HepG2 (cell line): ENCODE data around the gene FCN3. TPM values are rescaled to one million over a fixed set of nuclear protein-coding genes. Genes with fewer than 3 reads are reported as not detected.

Experiments used
- ATAC-seq: fragments of 200-7000 bp; cut with Tn5 transposase; 3 replicates; pipeline ENCODE4 v1.9.1; 2020; ENCODE audit warnings: mild to moderate bottlenecking, moderate library complexity
- BruUV-seq: library from RNA; stranded (reverse); fragments of 400-500 nt; replicated peaks from 2 replicates; lab custom pipeline; 2021; lab: Mats Ljungman, UMichigan
- CTCF ChIA-PET: fragments of 300-600 bp; formaldehyde crosslinking; extraction: SDS; loops from one replicate; lab custom pipeline; 2021; ENCODE audit warnings: low total read pairs, inconsistent platforms, low intra/inter-chr PET ratio; lab: Yijun Ruan, JAX
- POLR2A ChIA-PET: fragments of 350-600 bp; sonication (Branson Sonifier 250); formaldehyde crosslinking; loops from one replicate; lab custom pipeline; 2020; ENCODE audit warnings: antibody characterized with exemption, inconsistent platforms; lab: Yijun Ruan, JAX
- DNase-seq: peaks from one replicate; pipeline ENCODE4 v3.0.0-alpha.2; 2015; ENCODE audit warnings: low spot score
- FAIRE-seq: peaks from 3 replicates; lab custom pipeline; 2011; peaks lifted over from hg19 to GRCh38; lab: Jason Lieb, UNC
- H2AFZ ChIP-seq: one replicate; pipeline ENCODE4 v1.6.1; 2011; ENCODE audit warnings: low read length, inconsistent platforms
- H3K27ac ChIP-seq: fragments of 300-600 bp; 3 replicates; pipeline ENCODE4 v1.8.0; 2011; ENCODE audit warnings: mixed run types, mild to moderate bottlenecking, mixed read lengths, low read length, inconsistent platforms; ENCODE audit not compliant: insufficient read depth; ENCODE audit errors: extremely low read length
- H3K27me3 ChIP-seq, 2 experiments: fragments of 200-600 bp in 1 of 2; 2 replicates in 1 of 2; 3 replicates in 1 of 2; pipeline versions ENCODE4 v1.6.0 to v1.8.0; 2011; ENCODE audit warnings: low read length in 2 of 2, mild to moderate bottlenecking in 2 of 2, moderate library complexity in 2 of 2, inconsistent platforms in 1 of 2; ENCODE audit not compliant: insufficient read depth in 2 of 2, control insufficient read depth in 1 of 2
- H3K36me3 ChIP-seq, 2 experiments: fragments of 200-600 bp in 1 of 2; replicated peaks in 1 of 2; 2 replicates in 1 of 2; 3 replicates in 1 of 2; pipeline versions ENCODE4 v1.5.1 to v1.8.0; 2011; ENCODE audit warnings: low read length in 2 of 2, inconsistent platforms in 1 of 2; ENCODE audit not compliant: insufficient read depth in 2 of 2, control insufficient read depth in 1 of 2
- H3K4me1 ChIP-seq: 2 replicates; pipeline ENCODE4 v1.5.1; 2012; ENCODE audit warnings: low read length, inconsistent platforms; ENCODE audit not compliant: insufficient read depth
- H3K4me2 ChIP-seq: 2 replicates; pipeline ENCODE4 v1.6.0; 2011; ENCODE audit warnings: low read depth, low read length, inconsistent platforms
- H3K4me3 ChIP-seq, 3 experiments: fragments of 200-600 bp in 1 of 3; sonication (generic), shearing (Covaris generic) in 1 of 3; replicated peaks in 1 of 3; 2 replicates each; pipeline ENCODE4 v1.5.1; 2011 to 2016; ENCODE audit warnings: low read length in 3 of 3, inconsistent platforms in 2 of 3, low read depth in 2 of 3, mild to moderate bottlenecking in 2 of 3, control low read depth in 1 of 3, mixed read lengths in 1 of 3; ENCODE audit not compliant: insufficient read depth in 1 of 3
- H3K79me2 ChIP-seq: one replicate; pipeline ENCODE4 v1.6.1; 2011; ENCODE audit warnings: low read length, inconsistent platforms; ENCODE audit not compliant: insufficient read depth
- H3K9ac ChIP-seq: 2 replicates; pipeline ENCODE4 v1.6.0; 2011; ENCODE audit warnings: mild to moderate bottlenecking, low read depth, low read length, inconsistent platforms; ENCODE audit not compliant: insufficient read depth
- H3K9me3 ChIP-seq: 2 replicates; pipeline ENCODE4 v1.5.1; 2012; ENCODE audit warnings: mild to moderate bottlenecking, low read length
- H4K20me1 ChIP-seq: 2 replicates; pipeline ENCODE4 v1.6.0; 2011; ENCODE audit warnings: inconsistent platforms, mild to moderate bottlenecking, low read length, moderate library complexity; ENCODE audit not compliant: insufficient read depth
- ATF4 ChIP-seq, 2 experiments: fragments of 450-650 bp in 1 of 2; sonication (generic) in 1 of 2; formaldehyde crosslinking; IDR thresholded peaks; 2 replicates each; pipeline versions ENCODE4 v1.5.0 to v1.8.0; 2020 to 2022; ENCODE audit warnings: mild to moderate bottlenecking in 1 of 2, missing genetic modification reagents in 1 of 2
- CCAR2 ChIP-seq: fragments of 200-400 bp; formaldehyde crosslinking; optimal IDR thresholded peaks from 2 replicates; pipeline ENCODE3; 2018; ENCODE audit warnings: low read depth, mild to moderate bottlenecking, low read length, moderate library complexity
- EED ChIP-seq: sonication (generic); formaldehyde crosslinking; IDR thresholded peaks from 2 replicates; pipeline ENCODE4 v1.5.0; 2020; ENCODE audit warnings: mild to moderate bottlenecking, missing genetic modification reagents
- GABPA ChIP-seq, 2 experiments: IDR thresholded peaks; 2 replicates each; pipeline ENCODE4 v1.6.1; 2011 to 2016; ENCODE audit warnings: low read depth in 2 of 2, low read length in 1 of 2, missing biosample characterization in 1 of 2, missing genetic modification characterization in 1 of 2
- HMG20A ChIP-seq: IDR thresholded peaks from 2 replicates; pipeline ENCODE4 v1.6.1; 2016; ENCODE audit warnings: borderline replicate concordance
- MAZ ChIP-seq, 2 experiments: sonication (generic) in 1 of 2; formaldehyde crosslinking in 1 of 2; IDR thresholded peaks; 2 replicates each; pipeline versions ENCODE4 v1.5.0 to v1.6.1; 2012 to 2020; ENCODE audit warnings: low read depth in 2 of 2, mild to moderate bottlenecking in 2 of 2, borderline replicate concordance in 1 of 2, improper control_type of control experiment in 1 of 2, low read length in 1 of 2, missing genetic modification reagents in 1 of 2, moderate library complexity in 1 of 2
- MNT ChIP-seq: fragments of 450-650 bp; IDR thresholded peaks from 2 replicates; pipeline ENCODE4 v1.6.1; 2016
- ZC3H4 ChIP-seq: sonication (generic); formaldehyde crosslinking; IDR thresholded peaks from 2 replicates; pipeline ENCODE4 v1.4.0; 2020; ENCODE audit warnings: missing genetic modification reagents, borderline replicate concordance
- ZFYVE20 ChIP-seq: sonication (generic); formaldehyde crosslinking; IDR thresholded peaks from 2 replicates; pipeline ENCODE4 v1.8.0; 2023; ENCODE audit warnings: low read depth, mild to moderate bottlenecking, moderate library complexity, missing genetic modification reagents, borderline replicate concordance
- ZNF234 ChIP-seq: sonication (generic); formaldehyde crosslinking; conservative IDR thresholded peaks from 2 replicates; pipeline ENCODE4 v1.5.1; 2020; ENCODE audit warnings: mild to moderate bottlenecking, missing genetic modification reagents
- ZNF678 ChIP-seq: sonication (generic); formaldehyde crosslinking; IDR thresholded peaks from 2 replicates; pipeline ENCODE4 v1.4.0; 2020; ENCODE audit warnings: mild to moderate bottlenecking, missing genetic modification reagents
- WGBS: methylation state at CpG from one replicate; pipeline ENCODE4 v1.1.6; 2017; ENCODE audit warnings: low lambda C conversion rate; 5-methylcytosine and 5-hydroxymethylcytosine counted together
- in situ Hi-C: cut with HindIII; loops from 2 replicates; pipeline ENCODE4 v1.10.0; 2017; ENCODE audit warnings: low pct_unique_long_range_greater_than_20kb; ENCODE audit not compliant: extremely low pct_ligation_motif_present
- intact Hi-C: fragments of 100-400 bp; cut with micrococcal nuclease; formaldehyde crosslinking; loops from one replicate; pipeline ENCODE4 v1.10.0; 2022; ENCODE audit not compliant: unreplicated experiment
- polyA plus RNA-seq, 8 experiments: library from polyadenylated mRNA; depleted of rRNA in 3 of 8; stranded (reverse) in 7 of 8; unstranded in 1 of 8; fragments of >200 nt; fragmentation: Illumina TruSeq in 4 of 8; extraction: Trizol in 4 of 8; gene quantifications; 2 replicates each; pipeline versions ENCODE4 v1.2.1 to v1.2.3, GENCODE V29; 2011 to 2016; ENCODE audit warnings: low read depth in 4 of 8, missing spikeins in 1 of 8, mixed read lengths in 1 of 8; ENCODE audit not compliant: insufficient read depth in 1 of 8
- total RNA-seq, 5 experiments: library from RNA; depleted of rRNA; stranded (reverse); fragments of >200 nt; fragmentation: Illumina TruSeq; extraction: Trizol; gene quantifications; 2 replicates each; pipeline ENCODE4 v1.2.3, GENCODE V29; 2016; ENCODE audit warnings: low read depth in 1 of 5
- TF ChIP-seq, protein P1 (sequence below): sonication (generic); formaldehyde crosslinking; IDR thresholded peaks from 2 replicates; pipeline ENCODE4 v1.9.0; 2021; ENCODE audit warnings: missing genetic modification reagents, borderline replicate concordance
- TF ChIP-seq, protein P2 (sequence below): sonication (generic); formaldehyde crosslinking; IDR thresholded peaks from 2 replicates; pipeline ENCODE4 v1.5.0; 2020; ENCODE audit warnings: missing genetic modification reagents

Gene FCN3
- total and polyA plus RNA-seq, 2 of the 13 experiments (the other 11 are each of a cell fraction or from before 2014, with no cell fraction given): not detected

- Histone ChIP-seq H3K9ac (no peak overlapping the region), H3K79me2 (no peaks in the 10 kb centered on the region), H3K27ac (no peak overlapping the region), H3K4me2 (no peak overlapping the region), H3K36me3 (no peaks in the 10 kb centered on the region), H3K27me3 (peaks cover 0 to 2% of the 10 kb centered on the region in 2 experiments; a peak in 2 of 5 replicates), H3K9me3 (no peaks in the 10 kb centered on the region), H2AFZ (no peak overlapping the region), H3K4me3 (no peak overlapping the region), H4K20me1 (no peaks in the 10 kb centered on the region), H3K4me1 (peaks cover 28% of the 10 kb centered on the region)
- intact Hi-C loops: loop anchor here (10.0 kb wide), 1 partner anchor 271 kb away; no protein-coding TSS in a partner anchor
- DNase-seq (no peak), ATAC-seq (no peak), FAIRE-seq (no peak)
- in situ Hi-C loops: loop anchor here (5.0 kb wide), 4 partner anchors 37 to 282 kb away; no protein-coding TSS in a partner anchor
- CTCF ChIA-PET: interaction anchor here (1.5 to 2.4 kb wide), 2 partner anchors 37 to 94 kb away, joined by 10 to 17 read pairs; no protein-coding TSS in a partner anchor
- 95% methylated on average over 8 of the region's 9 CpGs for WGBS
- TF ChIP-seq ZC3H4 (no peak), ZFYVE20 (no peak), MNT (no peak), EED (no peak), ZNF234 (CRISPR knock-in tag) (no peak), MAZ (IDR thresholded peaks at IDR 0.05; ENCODE audit: borderline replicate concordance, low read depth, low read length) (no peak), MAZ (CRISPR knock-in tag; IDR thresholded peaks at IDR 0.05; ENCODE audit: low read depth) (no peak), HMG20A (no peak), CCAR2 (no peak), ATF4 (CRISPR knock-in tag; IDR thresholded peaks at IDR 0.05) (no peak), GABPA (IDR thresholded peaks at IDR 0.05; ENCODE audit: low read depth, low read length) (no peak), GABPA (CRISPR knock-in tag; IDR thresholded peaks at IDR 0.05; ENCODE audit: low read depth) (no peak), ZNF678 (CRISPR knock-in tag) (no peak)
- TF ChIP-seq, protein P1, sequence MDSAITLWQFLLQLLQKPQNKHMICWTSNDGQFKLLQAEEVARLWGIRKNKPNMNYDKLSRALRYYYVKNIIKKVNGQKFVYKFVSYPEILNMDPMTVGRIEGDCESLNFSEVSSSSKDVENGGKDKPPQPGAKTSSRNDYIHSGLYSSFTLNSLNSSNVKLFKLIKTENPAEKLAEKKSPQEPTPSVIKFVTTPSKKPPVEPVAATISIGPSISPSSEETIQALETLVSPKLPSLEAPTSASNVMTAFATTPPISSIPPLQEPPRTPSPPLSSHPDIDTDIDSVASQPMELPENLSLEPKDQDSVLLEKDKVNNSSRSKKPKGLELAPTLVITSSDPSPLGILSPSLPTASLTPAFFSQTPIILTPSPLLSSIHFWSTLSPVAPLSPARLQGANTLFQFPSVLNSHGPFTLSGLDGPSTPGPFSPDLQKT (CRISPR knock-in tag): no peak
- TF ChIP-seq, protein P2, sequence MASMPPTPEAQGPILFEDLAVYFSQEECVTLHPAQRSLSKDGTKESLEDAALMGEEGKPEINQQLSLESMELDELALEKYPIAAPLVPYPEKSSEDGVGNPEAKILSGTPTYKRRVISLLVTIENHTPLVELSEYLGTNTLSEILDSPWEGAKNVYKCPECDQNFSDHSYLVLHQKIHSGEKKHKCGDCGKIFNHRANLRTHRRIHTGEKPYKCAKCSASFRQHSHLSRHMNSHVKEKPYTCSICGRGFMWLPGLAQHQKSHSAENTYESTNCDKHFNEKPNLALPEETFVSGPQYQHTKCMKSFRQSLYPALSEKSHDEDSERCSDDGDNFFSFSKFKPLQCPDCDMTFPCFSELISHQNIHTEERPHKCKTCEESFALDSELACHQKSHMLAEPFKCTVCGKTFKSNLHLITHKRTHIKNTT: no peak
- no TSS peak for BruUV-seq
- POLR2A ChIA-PET: interaction anchor here (1.8 kb wide), 1 partner anchor 213 kb away, joined by 6 read pairs; no protein-coding TSS in a partner anchor
These were observed 19.6 kb upstream of the FCN3 start for GRCh38 chr1:27394282-27394658.
